ENCODE data around the gene HNMT.

The HNMT gene

GRCh38 chr2:138061961-138062360 is 97.7 kb downstream of the HNMT start:
- no peak for DNase-seq

GRCh38 chr2:138063181-138063580 is 98.9 kb downstream of the HNMT start:
- DNase-seq = no peak

All from CD4-positive, alpha-beta T cell treated with Interleukin-21 for 1 hour (primary cell).